HepG2 (cell line): ENCODE results near the gene MBLAC1. TPM values are rescaled to one million over a fixed set of nuclear protein-coding genes. Genes with fewer than 3 reads are reported as not detected.

Experiments
- CEBPG ChIP-seq: IDR thresholded peaks from 2 replicates; pipeline ENCODE4 v1.6.1; 2016
- DMAP1 ChIP-seq: IDR thresholded peaks from 2 replicates; pipeline ENCODE4 v1.6.1; 2016
- HNF4A ChIP-seq: sonication (generic); formaldehyde crosslinking; IDR thresholded peaks from 2 replicates; pipeline ENCODE4 v1.4.0; 2020; ENCODE audit warnings: missing genetic modification reagents
- HNRNPLL ChIP-seq: fragments of 200-400 bp; formaldehyde crosslinking; IDR thresholded peaks from 2 replicates; pipeline ENCODE4 v1.6.1; 2017; ENCODE audit warnings: mild to moderate bottlenecking, low read depth, low read length; ENCODE audit not compliant: poor library complexity, severe bottlenecking
- IKZF1 ChIP-seq: fragments of 450-650 bp; IDR thresholded peaks from 2 replicates; pipeline ENCODE4 v1.7.1; 2016
- MAZ ChIP-seq, 2 experiments: sonication (generic) in 1 of 2; formaldehyde crosslinking in 1 of 2; IDR thresholded peaks; 2 replicates each; pipeline versions ENCODE4 v1.5.0 to v1.6.1; 2012 to 2020; ENCODE audit warnings: low read depth in 2 of 2, mild to moderate bottlenecking in 2 of 2, borderline replicate concordance in 1 of 2, improper control_type of control experiment in 1 of 2, low read length in 1 of 2, missing genetic modification reagents in 1 of 2, moderate library complexity in 1 of 2
- NKX3-1 ChIP-seq: sonication (generic); formaldehyde crosslinking; IDR thresholded peaks from 2 replicates; pipeline ENCODE4 v1.5.0; 2020; ENCODE audit warnings: missing genetic modification reagents
- POGZ ChIP-seq: sonication (generic); formaldehyde crosslinking; IDR thresholded peaks from 2 replicates; pipeline ENCODE4 v1.4.0; 2020; ENCODE audit warnings: mild to moderate bottlenecking, missing genetic modification reagents
- PRPF4 ChIP-seq: fragments of 200-400 bp; formaldehyde crosslinking; IDR thresholded peaks from 2 replicates; pipeline ENCODE4 v1.6.1; 2016; ENCODE audit warnings: low read length, low read depth; ENCODE audit not compliant: poor library complexity, severe bottlenecking
- SMC3 ChIP-seq: IDR thresholded peaks from 2 replicates; pipeline ENCODE4 v1.6.1; 2011; ENCODE audit warnings: low read length, improper control_type of control experiment
- SMYD3 ChIP-seq: sonication (generic); formaldehyde crosslinking; IDR thresholded peaks from 2 replicates; pipeline ENCODE4 v1.8.1; 2023; ENCODE audit warnings: mild to moderate bottlenecking, missing genetic modification reagents
- STAG1 ChIP-seq: sonication (generic); formaldehyde crosslinking; IDR thresholded peaks from 2 replicates; pipeline ENCODE4 v1.4.0; 2020; ENCODE audit warnings: missing genetic modification reagents
- ZNF530 ChIP-seq: sonication (generic); formaldehyde crosslinking; IDR thresholded peaks from 2 replicates; pipeline ENCODE4 v1.5.0; 2020; ENCODE audit warnings: low read depth, mild to moderate bottlenecking, missing genetic modification reagents
- ZNF678 ChIP-seq: sonication (generic); formaldehyde crosslinking; IDR thresholded peaks from 2 replicates; pipeline ENCODE4 v1.4.0; 2020; ENCODE audit warnings: mild to moderate bottlenecking, missing genetic modification reagents
- ZNF790 ChIP-seq: sonication (generic); formaldehyde crosslinking; IDR thresholded peaks from 2 replicates; pipeline ENCODE4 v1.8.0; 2022; ENCODE audit warnings: missing genetic modification reagents, mild to moderate bottlenecking, borderline replicate concordance
- ZNF850 ChIP-seq: sonication (generic); formaldehyde crosslinking; conservative IDR thresholded peaks from 2 replicates; pipeline ENCODE4 v1.9.0; 2021; ENCODE audit warnings: mild to moderate bottlenecking, missing genetic modification reagents
- ZSCAN22 ChIP-seq: sonication (generic); formaldehyde crosslinking; IDR thresholded peaks from 2 replicates; pipeline ENCODE4 v1.4.0; 2020; ENCODE audit warnings: mild to moderate bottlenecking, missing genetic modification reagents
- ZSCAN25 ChIP-seq: sonication (generic); formaldehyde crosslinking; IDR thresholded peaks from 2 replicates; pipeline ENCODE4 v1.8.0; 2022; ENCODE audit warnings: mild to moderate bottlenecking, missing genetic modification reagents
- polyA plus RNA-seq, 8 experiments: library from polyadenylated mRNA; depleted of rRNA in 3 of 8; stranded (reverse) in 7 of 8; unstranded in 1 of 8; fragments of >200 nt; fragmentation: Illumina TruSeq in 4 of 8; extraction: Trizol in 4 of 8; gene quantifications; 2 replicates each; pipeline versions ENCODE4 v1.2.1 to v1.2.3, GENCODE V29; 2011 to 2016; ENCODE audit warnings: low read depth in 4 of 8, missing spikeins in 1 of 8, mixed read lengths in 1 of 8; ENCODE audit not compliant: insufficient read depth in 1 of 8
- total RNA-seq, 5 experiments: library from RNA; depleted of rRNA; stranded (reverse); fragments of >200 nt; fragmentation: Illumina TruSeq; extraction: Trizol; gene quantifications; 2 replicates each; pipeline ENCODE4 v1.2.3, GENCODE V29; 2016; ENCODE audit warnings: low read depth in 1 of 5
- TF ChIP-seq, protein P1 (sequence below): sonication (generic); formaldehyde crosslinking; IDR thresholded peaks from 2 replicates; pipeline ENCODE4 v1.5.1; 2020; ENCODE audit warnings: missing genetic modification reagents, mild to moderate bottlenecking, borderline replicate concordance
- TF ChIP-seq, protein P2 (sequence below): sonication (generic); formaldehyde crosslinking; IDR thresholded peaks from 2 replicates; pipeline ENCODE4 v1.4.0; 2020; ENCODE audit warnings: missing genetic modification reagents
- TF ChIP-seq, protein P3 (sequence below): sonication (generic); formaldehyde crosslinking; IDR thresholded peaks from 2 replicates; pipeline ENCODE4 v1.8.1; 2023; ENCODE audit warnings: missing genetic modification reagents, mild to moderate bottlenecking, borderline replicate concordance
- TF ChIP-seq, protein P4 (sequence below): IDR thresholded peaks from 2 replicates; pipeline ENCODE4 v1.4.0; 2020; ENCODE audit warnings: mild to moderate bottlenecking, missing genetic modification reagents
- TF ChIP-seq, protein P5 (sequence below): IDR thresholded peaks from 2 replicates; pipeline ENCODE4 v1.6.1; 2016

The MBLAC1 gene
- total and polyA plus RNA-seq, 2 of the 13 experiments (the other 11 are each of a cell fraction or from before 2014, with no cell fraction given), result 0.79 to 2.1 TPM

DNA sequence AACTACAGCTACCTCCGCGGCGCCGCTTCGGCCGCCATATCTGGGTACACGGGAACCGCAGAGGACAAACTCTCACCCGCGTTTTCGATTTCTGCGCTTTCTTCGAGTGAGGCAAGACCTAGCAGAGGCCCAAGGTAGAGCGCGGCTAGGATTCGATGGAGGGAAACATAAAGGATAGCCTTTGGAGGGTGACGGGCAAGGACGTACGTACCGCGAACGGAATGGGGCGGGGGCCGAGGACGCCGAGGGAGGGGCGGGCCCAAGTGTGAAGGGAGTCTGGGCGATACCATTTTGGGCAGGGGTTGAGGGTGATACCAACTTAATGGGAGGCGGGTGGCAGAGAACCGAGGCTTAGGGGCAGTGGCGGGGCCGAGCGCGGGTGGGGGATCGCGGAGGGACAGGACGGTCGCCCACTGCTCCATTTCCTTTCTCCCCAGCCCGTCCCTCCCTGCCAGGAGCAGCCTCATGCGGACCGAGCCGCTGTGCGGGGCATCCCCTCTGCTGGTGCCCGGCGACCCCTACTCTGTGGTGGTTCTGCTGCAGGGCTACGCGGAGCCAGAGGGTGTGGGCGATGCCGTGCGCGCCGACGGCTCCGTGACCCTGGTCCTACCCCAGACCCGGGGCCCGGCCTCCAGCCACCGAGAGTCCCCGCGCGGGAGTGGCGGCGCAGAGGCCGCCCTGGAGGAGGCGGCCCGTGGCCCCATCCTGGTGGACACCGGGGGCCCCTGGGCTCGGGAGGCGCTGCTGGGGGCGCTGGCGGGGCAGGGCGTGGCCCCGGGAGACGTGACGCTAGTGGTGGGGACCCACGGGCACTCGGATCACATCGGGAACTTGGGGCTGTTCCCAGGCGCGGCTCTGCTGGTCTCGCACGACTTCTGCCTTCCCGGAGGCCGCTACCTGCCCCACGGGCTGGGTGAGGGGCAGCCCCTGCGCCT, at the start of gene MBLAC1 (continued):
- TF ChIP-seq IKZF1, result no peak
- peak; percentile 40 for TF ChIP-seq HNRNPLL
- no peak for TF ChIP-seq STAG1 (CRISPR knock-in tag)
- TF ChIP-seq ZNF790 (CRISPR knock-in tag), result 0 out of 2 replicates have a peak, but pooled peaks have one; percentile 51
- no peak for TF ChIP-seq ZNF678
- TF ChIP-seq POGZ (CRISPR knock-in tag), result no peak
- TF ChIP-seq HNF4A (CRISPR knock-in tag), result no peak
- no peak for TF ChIP-seq PRPF4
- TF ChIP-seq CEBPG (CRISPR knock-in tag), result 0 out of 2 replicates have a peak, but pooled peaks have one; percentile 10
- TF ChIP-seq, protein P1, sequence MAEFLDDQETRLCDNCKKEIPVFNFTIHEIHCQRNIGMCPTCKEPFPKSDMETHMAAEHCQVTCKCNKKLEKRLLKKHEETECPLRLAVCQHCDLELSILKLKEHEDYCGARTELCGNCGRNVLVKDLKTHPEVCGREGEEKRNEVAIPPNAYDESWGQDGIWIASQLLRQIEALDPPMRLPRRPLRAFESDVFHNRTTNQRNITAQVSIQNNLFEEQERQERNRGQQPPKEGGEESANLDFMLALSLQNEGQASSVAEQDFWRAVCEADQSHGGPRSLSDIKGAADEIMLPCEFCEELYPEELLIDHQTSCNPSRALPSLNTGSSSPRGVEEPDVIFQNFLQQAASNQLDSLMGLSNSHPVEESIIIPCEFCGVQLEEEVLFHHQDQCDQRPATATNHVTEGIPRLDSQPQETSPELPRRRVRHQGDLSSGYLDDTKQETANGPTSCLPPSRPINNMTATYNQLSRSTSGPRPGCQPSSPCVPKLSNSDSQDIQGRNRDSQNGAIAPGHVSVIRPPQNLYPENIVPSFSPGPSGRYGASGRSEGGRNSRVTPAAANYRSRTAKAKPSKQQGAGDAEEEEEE (CRISPR knock-in tag), result no peak
- TF ChIP-seq, protein P2, sequence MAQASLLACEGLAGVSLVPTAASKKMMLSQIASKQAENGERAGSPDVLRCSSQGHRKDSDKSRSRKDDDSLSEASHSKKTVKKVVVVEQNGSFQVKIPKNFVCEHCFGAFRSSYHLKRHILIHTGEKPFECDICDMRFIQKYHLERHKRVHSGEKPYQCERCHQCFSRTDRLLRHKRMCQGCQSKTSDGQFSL (CRISPR knock-in tag), result peak; percentile 57
- no peak for TF ChIP-seq ZSCAN22
- peak; percentile 87 for TF ChIP-seq MAZ (IDR thresholded peaks at IDR 0.05; ENCODE audit: borderline replicate concordance, low read depth, low read length)
- TF ChIP-seq MAZ (CRISPR knock-in tag; IDR thresholded peaks at IDR 0.05; ENCODE audit: low read depth), result 0 out of 2 replicates have a peak, but pooled peaks have one; percentile 49
- TF ChIP-seq, protein P3, sequence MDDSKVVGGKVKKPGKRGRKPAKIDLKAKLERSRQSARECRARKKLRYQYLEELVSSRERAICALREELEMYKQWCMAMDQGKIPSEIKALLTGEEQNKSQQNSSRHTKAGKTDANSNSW (CRISPR knock-in tag), result 0 out of 2 replicates have a peak, but pooled peaks have one; percentile 56
- peak; percentile 51; the same call in 1 of the 2 replicates for TF ChIP-seq DMAP1
- TF ChIP-seq ZNF530 (CRISPR knock-in tag), result no peak
- no peak for TF ChIP-seq SMYD3
- TF ChIP-seq SMC3, result no peak
- TF ChIP-seq ZSCAN25 (CRISPR knock-in tag), result peak; percentile 10; the same call in 1 of the 2 replicates
- TF ChIP-seq, protein P4, sequence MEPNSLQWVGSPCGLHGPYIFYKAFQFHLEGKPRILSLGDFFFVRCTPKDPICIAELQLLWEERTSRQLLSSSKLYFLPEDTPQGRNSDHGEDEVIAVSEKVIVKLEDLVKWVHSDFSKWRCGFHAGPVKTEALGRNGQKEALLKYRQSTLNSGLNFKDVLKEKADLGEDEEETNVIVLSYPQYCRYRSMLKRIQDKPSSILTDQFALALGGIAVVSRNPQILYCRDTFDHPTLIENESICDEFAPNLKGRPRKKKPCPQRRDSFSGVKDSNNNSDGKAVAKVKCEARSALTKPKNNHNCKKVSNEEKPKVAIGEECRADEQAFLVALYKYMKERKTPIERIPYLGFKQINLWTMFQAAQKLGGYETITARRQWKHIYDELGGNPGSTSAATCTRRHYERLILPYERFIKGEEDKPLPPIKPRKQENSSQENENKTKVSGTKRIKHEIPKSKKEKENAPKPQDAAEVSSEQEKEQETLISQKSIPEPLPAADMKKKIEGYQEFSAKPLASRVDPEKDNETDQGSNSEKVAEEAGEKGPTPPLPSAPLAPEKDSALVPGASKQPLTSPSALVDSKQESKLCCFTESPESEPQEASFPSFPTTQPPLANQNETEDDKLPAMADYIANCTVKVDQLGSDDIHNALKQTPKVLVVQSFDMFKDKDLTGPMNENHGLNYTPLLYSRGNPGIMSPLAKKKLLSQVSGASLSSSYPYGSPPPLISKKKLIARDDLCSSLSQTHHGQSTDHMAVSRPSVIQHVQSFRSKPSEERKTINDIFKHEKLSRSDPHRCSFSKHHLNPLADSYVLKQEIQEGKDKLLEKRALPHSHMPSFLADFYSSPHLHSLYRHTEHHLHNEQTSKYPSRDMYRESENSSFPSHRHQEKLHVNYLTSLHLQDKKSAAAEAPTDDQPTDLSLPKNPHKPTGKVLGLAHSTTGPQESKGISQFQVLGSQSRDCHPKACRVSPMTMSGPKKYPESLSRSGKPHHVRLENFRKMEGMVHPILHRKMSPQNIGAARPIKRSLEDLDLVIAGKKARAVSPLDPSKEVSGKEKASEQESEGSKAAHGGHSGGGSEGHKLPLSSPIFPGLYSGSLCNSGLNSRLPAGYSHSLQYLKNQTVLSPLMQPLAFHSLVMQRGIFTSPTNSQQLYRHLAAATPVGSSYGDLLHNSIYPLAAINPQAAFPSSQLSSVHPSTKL (CRISPR knock-in tag), result peak; percentile 48; the same call in 1 of the 2 replicates
- TF ChIP-seq, protein P5, sequence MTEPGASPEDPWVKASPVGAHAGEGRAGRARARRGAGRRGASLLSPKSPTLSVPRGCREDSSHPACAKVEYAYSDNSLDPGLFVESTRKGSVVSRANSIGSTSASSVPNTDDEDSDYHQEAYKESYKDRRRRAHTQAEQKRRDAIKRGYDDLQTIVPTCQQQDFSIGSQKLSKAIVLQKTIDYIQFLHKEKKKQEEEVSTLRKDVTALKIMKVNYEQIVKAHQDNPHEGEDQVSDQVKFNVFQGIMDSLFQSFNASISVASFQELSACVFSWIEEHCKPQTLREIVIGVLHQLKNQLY (CRISPR knock-in tag), result no peak
- TF ChIP-seq ZNF850 (CRISPR knock-in tag), result peak; percentile 74; the same call in 1 of the 2 replicates
- peak; percentile 70; the same call in 1 of the 2 replicates for TF ChIP-seq NKX3-1 (CRISPR knock-in tag)
